T-helper 2 cell (primary cell): ENCODE measurements around the gene STK31.
A peak's percentile ranks its signal among the peaks of the same experiment; 100 is the strongest.
"Not testable (repeated sequence)": the region's sequence is repeated elsewhere in the genome, so short reads cannot be mapped to it uniquely, and the experiment has no call there.

Source experiments
- DNase-seq, 5 experiments: peaks; one replicate each; pipeline versions ENCODE4 v3.0.0 to v3.0.0-alpha.2; 2012 to 2022

The STK31 gene

DNA sequence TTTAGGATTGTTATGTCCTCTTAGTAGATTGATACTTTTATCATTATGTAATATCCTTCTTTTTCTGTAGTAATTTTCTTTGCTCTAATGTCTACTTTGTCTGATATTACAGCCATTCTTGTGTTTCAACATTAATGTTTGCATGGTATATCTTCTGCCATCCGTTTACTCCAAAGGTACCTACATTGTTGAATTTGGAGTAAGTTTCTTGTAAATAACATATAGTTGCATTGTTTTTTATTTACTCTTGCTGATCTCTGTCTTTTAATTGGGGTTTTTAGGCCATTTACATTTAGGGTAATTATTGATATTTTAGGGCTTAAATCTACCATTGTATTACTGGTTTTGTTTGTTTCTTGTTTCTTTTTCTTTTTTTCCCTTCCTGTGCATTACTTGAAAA, 100.1 kb downstream of the STK31 start:
- DNase-seq: no peak

DNA sequence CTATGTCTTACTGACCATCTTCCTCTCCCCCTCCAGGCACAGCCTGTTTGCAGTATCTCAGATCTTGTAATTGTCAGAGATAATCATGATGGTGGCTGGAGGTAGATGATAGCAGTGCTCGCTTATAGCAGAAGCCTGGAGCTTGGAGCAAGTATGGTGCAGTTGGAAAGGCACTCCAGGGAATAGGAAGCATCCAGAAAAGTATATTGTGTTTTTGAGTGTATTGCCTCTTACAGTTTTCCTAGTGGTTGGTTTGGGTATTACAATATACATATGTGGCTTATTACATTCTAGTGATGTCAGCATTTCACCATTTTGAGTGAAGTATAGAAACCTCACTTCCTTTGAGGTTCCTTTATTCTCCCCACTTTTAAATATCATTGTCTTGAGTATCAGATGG, 101.5 kb downstream of the STK31 start:
- peak in 1 of 5 experiments; percentile 39 for DNase-seq

DNA sequence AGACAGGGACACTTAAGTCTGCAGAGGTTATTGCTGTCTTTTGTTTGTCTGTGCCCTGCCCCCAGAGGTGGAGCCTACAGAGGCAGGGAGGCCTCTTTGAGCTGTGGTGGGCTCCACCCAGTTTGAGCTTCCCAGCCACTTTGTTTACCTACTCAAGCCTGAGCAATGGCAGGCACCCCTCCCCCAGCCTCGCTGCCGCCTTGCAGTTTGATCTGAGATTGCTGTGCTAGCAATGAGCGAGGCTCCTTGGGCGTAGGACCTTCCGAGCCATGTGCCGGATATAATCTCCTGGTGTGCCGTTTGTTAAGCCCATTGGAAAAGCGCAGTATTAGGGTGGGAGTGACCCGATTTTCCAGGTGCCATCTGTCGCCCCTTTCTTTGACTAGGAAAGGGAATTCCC, 118.1 kb downstream of the STK31 start:
- not testable (repeated sequence) for DNase-seq

DNA sequence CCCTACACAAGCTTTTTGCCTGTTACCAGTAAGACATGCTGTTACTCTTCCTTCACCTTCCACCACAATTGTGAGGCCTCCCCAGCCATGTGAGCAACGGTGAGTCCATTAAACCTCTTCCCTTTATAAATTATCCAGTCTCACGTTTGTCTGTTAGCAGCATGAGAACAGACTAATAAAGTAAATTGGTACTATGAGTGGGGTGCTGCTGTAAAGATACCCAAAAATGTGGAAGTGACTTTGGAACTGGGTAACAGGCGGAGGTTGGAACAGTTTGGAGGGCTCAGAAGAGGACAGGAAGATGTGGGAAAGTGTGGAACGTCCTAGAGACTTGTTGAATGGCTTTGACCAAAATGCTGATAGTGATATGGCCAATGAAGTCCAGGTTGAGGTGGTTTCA, 122.7 kb downstream of the STK31 start:
- not testable (repeated sequence) for DNase-seq

DNA sequence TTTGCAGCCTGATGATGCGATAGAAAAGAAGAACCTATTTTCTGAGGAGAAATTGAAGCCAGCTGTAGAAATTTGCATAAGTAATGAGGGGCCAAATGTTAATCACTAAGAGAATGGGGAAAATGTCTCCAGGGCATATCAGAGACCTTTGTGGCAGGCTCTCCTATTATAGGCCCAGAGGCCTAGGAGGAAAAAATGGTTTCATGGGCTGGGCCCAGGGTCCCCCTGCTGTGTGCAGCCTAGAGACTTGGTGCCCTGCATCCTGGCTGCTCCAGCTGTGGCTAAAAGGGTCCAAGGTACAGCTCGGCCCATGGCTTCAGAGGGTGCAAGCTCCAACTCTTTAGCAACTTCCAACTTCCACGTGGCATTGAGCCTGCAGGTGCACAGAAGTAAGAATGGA, 123.4 kb downstream of the STK31 start:
- no peak for DNase-seq

DNA sequence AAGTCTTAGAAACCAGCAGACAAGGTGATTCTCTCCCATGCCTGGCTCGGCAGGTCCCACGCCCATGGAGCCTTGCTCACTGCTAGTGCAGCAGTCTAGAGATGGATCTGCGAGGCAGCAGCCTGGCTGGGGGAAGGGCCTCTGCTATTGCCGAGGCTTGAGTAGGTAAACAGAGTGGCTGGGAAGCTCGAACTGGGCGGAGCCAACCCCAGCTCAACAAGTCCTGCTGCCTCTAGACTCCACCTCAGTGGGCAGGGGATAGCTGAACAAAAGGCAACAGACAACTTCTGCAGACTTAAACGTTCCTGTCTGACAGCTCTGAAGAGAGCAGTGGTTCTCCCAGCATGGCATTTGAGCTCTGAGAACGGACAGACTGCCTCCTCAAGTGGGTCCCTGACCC, 134.8 kb downstream of the STK31 start:
- not testable (repeated sequence) for DNase-seq

DNA sequence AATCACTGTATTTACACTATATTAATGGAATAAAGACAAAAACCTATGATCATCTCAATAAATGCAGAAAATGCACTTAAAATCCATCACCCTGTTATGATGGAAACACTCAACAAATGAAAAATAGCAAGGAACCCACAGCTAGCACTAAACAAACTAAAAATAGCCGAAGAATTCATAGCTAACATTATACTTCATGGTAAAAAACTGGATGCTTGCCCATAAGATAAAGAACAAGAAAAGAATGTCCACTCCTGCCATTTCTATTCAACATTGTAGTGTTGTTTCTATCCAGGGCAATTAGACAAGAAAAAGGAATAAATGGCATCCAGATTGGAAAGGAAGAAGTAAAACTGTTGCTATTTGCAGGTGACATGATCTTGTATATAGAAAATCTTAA, 142.1 kb downstream of the STK31 start:
- no peak for DNase-seq

DNA sequence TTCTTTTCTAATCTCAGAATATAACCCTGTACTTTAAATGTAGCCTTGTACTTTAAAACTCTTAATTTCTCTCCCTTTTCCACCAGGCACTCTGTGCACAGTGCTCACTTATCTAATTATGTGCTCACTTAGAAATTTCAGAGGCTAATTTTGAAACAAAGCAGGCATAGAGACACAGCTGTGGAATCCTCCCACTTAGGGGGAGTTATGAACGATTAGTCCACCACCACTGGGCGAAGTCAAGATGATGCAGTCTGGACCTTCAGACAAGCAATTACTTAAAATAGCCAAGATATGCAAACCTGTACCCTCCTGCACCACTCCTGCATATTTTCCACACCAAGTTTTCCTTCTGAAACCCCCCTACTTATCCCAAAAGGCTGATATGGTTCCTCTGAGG, 143.0 kb downstream of the STK31 start:
- no peak for DNase-seq

DNA sequence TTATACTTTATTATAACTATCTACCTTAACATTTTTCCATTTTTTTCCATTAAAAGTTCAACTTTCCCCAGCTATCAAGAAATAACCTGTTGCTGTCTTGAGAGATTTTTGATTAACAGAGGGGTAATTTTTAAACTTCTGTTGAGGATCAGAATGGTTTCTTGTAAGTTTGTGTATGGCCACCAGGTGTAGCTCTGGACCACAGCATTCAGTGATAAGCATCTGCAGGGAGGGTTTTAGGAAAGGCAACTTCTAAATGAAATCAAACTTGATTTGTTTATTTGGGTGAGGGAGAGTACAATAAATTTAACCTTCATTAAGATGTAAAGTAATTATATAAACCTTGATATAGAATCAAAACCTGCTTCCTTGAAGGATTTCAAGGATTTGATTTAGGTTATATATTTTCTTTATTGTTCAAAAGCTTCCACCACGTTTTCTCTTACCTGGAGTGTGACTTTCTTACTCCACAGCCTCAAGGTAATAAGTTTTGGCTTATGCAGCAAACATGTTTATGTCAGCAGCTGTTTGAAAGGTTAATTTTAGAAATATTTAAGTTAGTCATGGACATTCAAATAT, 153.3 kb downstream of the STK31 start:
- DNase-seq: peak in 1 of 5 experiments; percentile 39

DNA sequence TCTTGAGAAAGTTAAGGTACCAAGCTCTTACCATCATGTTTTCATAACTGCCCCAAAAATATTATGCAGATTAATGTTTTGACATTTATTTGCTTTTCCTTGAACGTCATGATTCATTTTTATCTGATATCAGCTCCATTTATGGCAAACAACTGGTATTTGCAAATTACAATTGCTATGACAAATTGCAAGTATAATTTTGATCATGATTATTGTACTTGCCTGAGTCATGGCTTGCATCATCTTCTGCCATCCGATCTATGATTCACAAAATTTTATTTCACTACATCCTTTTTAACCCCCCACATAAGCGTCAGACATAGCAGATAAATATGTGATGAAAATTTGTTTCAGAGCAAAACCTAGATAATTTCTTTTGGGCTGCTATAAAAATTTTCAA, 155.0 kb downstream of the STK31 start:
- DNase-seq: no peak

DNA sequence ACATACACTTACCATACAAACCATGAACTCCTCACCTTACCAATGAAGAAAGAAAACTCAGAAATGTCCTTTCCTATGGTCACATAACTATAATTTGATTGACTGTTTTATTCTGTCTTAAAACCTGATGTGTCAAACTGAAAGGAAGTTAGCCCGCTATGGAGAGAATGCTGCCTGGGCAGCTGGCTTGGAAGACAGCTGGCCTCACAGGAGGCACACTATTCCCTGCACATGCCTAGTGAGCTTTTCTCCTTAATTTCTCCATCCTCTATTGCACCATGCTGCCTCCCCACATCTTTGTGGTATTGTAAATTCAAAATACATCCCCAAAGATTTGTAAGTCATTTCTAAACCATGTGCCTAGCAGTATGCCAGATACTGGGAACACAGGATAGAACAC, 163.3 kb downstream of the STK31 start:
- DNase-seq: no peak

DNA sequence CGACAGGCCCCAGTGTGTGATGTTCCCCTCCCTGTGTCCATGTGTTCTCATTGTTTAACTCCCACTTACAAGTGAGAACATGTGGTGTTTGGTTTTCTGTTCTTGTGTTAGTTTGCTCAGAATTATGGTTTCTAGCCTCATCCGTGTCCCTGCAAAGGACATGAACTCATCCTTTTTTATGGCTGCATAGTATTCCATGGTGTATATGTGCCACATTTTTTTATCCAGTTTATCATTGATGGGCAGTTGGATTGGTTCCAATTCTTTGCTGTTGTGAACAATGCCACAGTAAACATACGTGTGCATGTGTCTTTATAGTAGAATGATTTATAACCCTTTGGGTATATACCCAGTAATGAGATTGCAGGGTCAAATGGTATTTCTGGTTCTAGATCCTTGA, 166.5 kb downstream of the STK31 start:
- DNase-seq: not testable (repeated sequence)
